Breast epithelium (tissue), 4 donors: ENCODE data around the gene HEATR1. TPM values are rescaled to one million over a fixed set of nuclear protein-coding genes. Genes with fewer than 3 reads are reported as not detected.
A peak's percentile ranks its signal among the peaks of the same experiment; 100 is the strongest.
"Not testable (repeated sequence)": the region's sequence is repeated elsewhere in the genome, so short reads cannot be mapped to it uniquely, and the experiment has no call there.

Experiments used
- DNase-seq, 2 donors: peaks; one replicate each; pipeline ENCODE4 v3.0.0-alpha.2; 2019; ENCODE audit warnings: low spot score in 2 of 2
- H3K27ac ChIP-seq, 2 donors: fragments of 200-600 bp; sonication (generic) in 1 of 2; one replicate each; pipeline ENCODE4 v1.5.1; 2016 to 2019; ENCODE audit warnings: mild to moderate bottlenecking in 1 of 2
- H3K27me3 ChIP-seq, 2 donors: fragments of 200-600 bp; sonication (generic) in 1 of 2; one replicate each; pipeline versions ENCODE4 v1.5.1 to v1.6.0; 2017 to 2019; ENCODE audit warnings: control low read depth in 1 of 2, mild to moderate bottlenecking in 1 of 2
- H3K36me3 ChIP-seq: fragments of 200-600 bp; one replicate; pipeline ENCODE4 v1.5.1; 2019
- H3K4me1 ChIP-seq, 2 donors: fragments of 200-600 bp; sonication (generic); one replicate each; pipeline ENCODE4 v1.5.1; 2016 to 2019; ENCODE audit warnings: control low read depth in 1 of 2
- H3K4me3 ChIP-seq, 3 donors: fragments of 200-600 bp; sonication (generic); 1 replicate in 2 of 3; 2 replicates in 1 of 3; pipeline ENCODE4 v1.5.1; 2016 to 2019; ENCODE audit warnings: mild to moderate bottlenecking in 3 of 3, moderate library complexity in 2 of 3
- H3K9me3 ChIP-seq, 2 donors: fragments of 200-600 bp; sonication (generic) in 1 of 2; one replicate each; pipeline ENCODE4 v1.5.1; 2016 to 2019; ENCODE audit warnings: control low read depth in 1 of 2
- CTCF ChIP-seq, 3 donors: fragments of 450-650 bp; IDR thresholded peaks; one replicate each; pipeline ENCODE4 v1.5.1; 2016 to 2017; ENCODE audit warnings: antibody characterized with exemption in 3 of 3, mild to moderate bottlenecking in 3 of 3, moderate library complexity in 3 of 3
- POLR2A ChIP-seq: fragments of 450-650 bp; IDR thresholded peaks from one replicate; pipeline ENCODE4 v1.6.1; 2016; ENCODE audit warnings: antibody characterized with exemption, mild to moderate bottlenecking, moderate library complexity
- POLR2AphosphoS5 ChIP-seq, 3 donors: sonication (generic); formaldehyde crosslinking; IDR thresholded peaks; one replicate each; pipeline ENCODE4 v1.6.1; 2017; ENCODE audit warnings: antibody characterized with exemption in 3 of 3
- intact Hi-C: fragments of 100-400 bp; cut with DNase I; formaldehyde crosslinking; loops from one replicate; pipeline ENCODE4 v1.15.1; 2023; ENCODE audit warnings: low total_unique reads
- total RNA-seq, 3 donors: library from RNA; depleted of rRNA; stranded (reverse); fragments of >200 nt; gene quantifications; one replicate each; pipeline ENCODE4 v1.1.0, GENCODE V29; 2016

The HEATR1 gene
- total RNA-seq, 3 donors from 2014 or later, result 23.7 to 32.3 (median 30.5) TPM

GRCh38 chr1:236604905-236605806, 840 bp upstream of the HEATR1 start:
- H3K4me1 ChIP-seq, result no peaks in the 10 kb centered on the region
- DNase-seq, result no peak
- H3K27ac ChIP-seq, result peak overlapping the region; percentile 81 to 86
- H3K36me3 ChIP-seq, result no peaks in the 10 kb centered on the region
- no peaks in the 10 kb centered on the region for H3K27me3 ChIP-seq
- peak overlapping the region; percentile 81 to 91 (median 89) for H3K4me3 ChIP-seq
- intact Hi-C loops, result no loop called here
- TF ChIP-seq CTCF (IDR thresholded peaks at IDR 0.05) (no peak), POLR2A (no peak), POLR2AphosphoS5 (IDR thresholded peaks at IDR 0.05) (no peak)
- H3K9me3 ChIP-seq, result no peaks in the 10 kb centered on the region

- H3K36me3 ChIP-seq, result peaks cover 5% of the 10 kb centered on the region
- H3K27ac ChIP-seq, result no peak overlapping the region
- no peaks in the 10 kb centered on the region for H3K9me3 ChIP-seq
- no peaks in the 10 kb centered on the region for H3K4me1 ChIP-seq
- intact Hi-C loops, result no loop called here
- DNase-seq, result no peak
- H3K27me3 ChIP-seq, result no peaks in the 10 kb centered on the region
- H3K4me3 ChIP-seq, result no peak overlapping the region
- TF ChIP-seq POLR2A (no peak), POLR2AphosphoS5 (IDR thresholded peaks at IDR 0.05) (no peak), CTCF (IDR thresholded peaks at IDR 0.05) (no peak)
Measured at GRCh38 chr1:236602171-236602570, 2.1 kb downstream of the HEATR1 start.

- no peaks in the 10 kb centered on the region for H3K4me1 ChIP-seq
- no peak overlapping the region for H3K4me3 ChIP-seq
- H3K27ac ChIP-seq, result no peak overlapping the region
- H3K9me3 ChIP-seq, result no peaks in the 10 kb centered on the region
- TF ChIP-seq POLR2A, result no peak
- H3K27me3 ChIP-seq, result no peaks in the 10 kb centered on the region
- intact Hi-C loops, result no loop called here
- peaks cover 12% of the 10 kb centered on the region for H3K36me3 ChIP-seq
- no peak for DNase-seq
Measured at GRCh38 chr1:236590553-236591150, 13.7 kb downstream of the HEATR1 start.

- no peak for DNase-seq
- Histone ChIP-seq H3K36me3 (peaks cover 17% of the 10 kb centered on the region), H3K4me1 (no peaks in the 10 kb centered on the region), H3K27ac (no peak overlapping the region), H3K4me3 (no peak overlapping the region), H3K27me3 (no peaks in the 10 kb centered on the region), H3K9me3 (no peaks in the 10 kb centered on the region)
- intact Hi-C loops, result no loop called here
- TF ChIP-seq CTCF (IDR thresholded peaks at IDR 0.05), result no peak
- no peak for TF ChIP-seq POLR2AphosphoS5 (IDR thresholded peaks at IDR 0.05)
- no peak for TF ChIP-seq POLR2A
Measured at GRCh38 chr1:236589531-236589930, 14.8 kb downstream of the HEATR1 start.

- Histone ChIP-seq H3K9me3 (no peaks in the 10 kb centered on the region), H3K4me3 (no peak overlapping the region), H3K27ac (no peak overlapping the region), H3K4me1 (no peaks in the 10 kb centered on the region), H3K36me3 (peaks cover 7% of the 10 kb centered on the region), H3K27me3 (no peaks in the 10 kb centered on the region)
- DNase-seq, result no peak
- no peak for TF ChIP-seq POLR2AphosphoS5 (IDR thresholded peaks at IDR 0.05)
- no peak for TF ChIP-seq POLR2A
- TF ChIP-seq CTCF (IDR thresholded peaks at IDR 0.05), result no peak
- intact Hi-C loops, result no loop called here
Measured at GRCh38 chr1:236581528-236581927, 22.8 kb downstream of the HEATR1 start.

GRCh38 chr1:236580404-236580803, 23.9 kb downstream of the HEATR1 start:
- DNase-seq, intact Hi-C loops, H3K9me3 ChIP-seq, H3K4me1 ChIP-seq, H3K36me3 ChIP-seq, H3K4me3 ChIP-seq, H3K27me3 ChIP-seq, H3K27ac ChIP-seq: not testable (repeated sequence)
